ENCODE measurements around the gene APOA4. TPM values are rescaled to one million over a fixed set of nuclear protein-coding genes. Genes with fewer than 3 reads are reported as not detected.

The APOA4 gene
- total and polyA plus RNA-seq, 2 experiments from 2014 or later = not detected

DNA sequence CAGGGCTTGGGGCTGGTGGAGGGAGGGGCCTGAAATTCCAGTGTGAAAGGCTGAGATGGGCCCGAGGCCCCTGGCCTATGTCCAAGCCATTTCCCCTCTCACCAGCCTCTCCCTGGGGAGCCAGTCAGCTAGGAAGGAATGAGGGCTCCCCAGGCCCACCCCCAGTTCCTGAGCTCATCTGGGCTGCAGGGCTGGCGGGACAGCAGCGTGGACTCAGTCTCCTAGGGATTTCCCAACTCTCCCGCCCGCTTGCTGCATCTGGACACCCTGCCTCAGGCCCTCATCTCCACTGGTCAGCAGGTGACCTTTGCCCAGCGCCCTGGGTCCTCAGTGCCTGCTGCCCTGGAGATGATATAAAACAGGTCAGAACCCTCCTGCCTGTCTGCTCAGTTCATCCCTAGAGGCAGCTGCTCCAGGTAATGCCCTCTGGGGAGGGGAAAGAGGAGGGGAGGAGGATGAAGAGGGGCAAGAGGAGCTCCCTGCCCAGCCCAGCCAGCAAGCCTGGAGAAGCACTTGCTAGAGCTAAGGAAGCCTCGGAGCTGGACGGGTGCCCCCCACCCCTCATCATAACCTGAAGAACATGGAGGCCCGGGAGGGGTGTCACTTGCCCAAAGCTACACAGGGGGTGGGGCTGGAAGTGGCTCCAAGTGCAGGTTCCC lies 6.5 kb upstream of the APOA4 start, which contains the start of gene APOC3:
Gene APOC3 (plus strand): TSS at position 383 of the 659 bp plus-strand sequence. CDS start 676 bp downstream, outside the sequence.
- no peak within 1 kb of the TSS for H2AFZ ChIP-seq
- TF ChIP-seq, protein P1, sequence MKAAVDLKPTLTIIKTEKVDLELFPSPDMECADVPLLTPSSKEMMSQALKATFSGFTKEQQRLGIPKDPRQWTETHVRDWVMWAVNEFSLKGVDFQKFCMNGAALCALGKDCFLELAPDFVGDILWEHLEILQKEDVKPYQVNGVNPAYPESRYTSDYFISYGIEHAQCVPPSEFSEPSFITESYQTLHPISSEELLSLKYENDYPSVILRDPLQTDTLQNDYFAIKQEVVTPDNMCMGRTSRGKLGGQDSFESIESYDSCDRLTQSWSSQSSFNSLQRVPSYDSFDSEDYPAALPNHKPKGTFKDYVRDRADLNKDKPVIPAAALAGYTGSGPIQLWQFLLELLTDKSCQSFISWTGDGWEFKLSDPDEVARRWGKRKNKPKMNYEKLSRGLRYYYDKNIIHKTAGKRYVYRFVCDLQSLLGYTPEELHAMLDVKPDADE (IDR thresholded peaks at IDR 0.05) = no peak
- no peak for TF ChIP-seq POLR2AphosphoS5 (IDR thresholded peaks at IDR 0.05; ENCODE audit: low read depth)
- TF ChIP-seq, protein P2, sequence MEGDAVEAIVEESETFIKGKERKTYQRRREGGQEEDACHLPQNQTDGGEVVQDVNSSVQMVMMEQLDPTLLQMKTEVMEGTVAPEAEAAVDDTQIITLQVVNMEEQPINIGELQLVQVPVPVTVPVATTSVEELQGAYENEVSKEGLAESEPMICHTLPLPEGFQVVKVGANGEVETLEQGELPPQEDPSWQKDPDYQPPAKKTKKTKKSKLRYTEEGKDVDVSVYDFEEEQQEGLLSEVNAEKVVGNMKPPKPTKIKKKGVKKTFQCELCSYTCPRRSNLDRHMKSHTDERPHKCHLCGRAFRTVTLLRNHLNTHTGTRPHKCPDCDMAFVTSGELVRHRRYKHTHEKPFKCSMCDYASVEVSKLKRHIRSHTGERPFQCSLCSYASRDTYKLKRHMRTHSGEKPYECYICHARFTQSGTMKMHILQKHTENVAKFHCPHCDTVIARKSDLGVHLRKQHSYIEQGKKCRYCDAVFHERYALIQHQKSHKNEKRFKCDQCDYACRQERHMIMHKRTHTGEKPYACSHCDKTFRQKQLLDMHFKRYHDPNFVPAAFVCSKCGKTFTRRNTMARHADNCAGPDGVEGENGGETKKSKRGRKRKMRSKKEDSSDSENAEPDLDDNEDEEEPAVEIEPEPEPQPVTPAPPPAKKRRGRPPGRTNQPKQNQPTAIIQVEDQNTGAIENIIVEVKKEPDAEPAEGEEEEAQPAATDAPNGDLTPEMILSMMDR (conservative IDR thresholded peaks at IDR 0.05; ENCODE audit: low read depth in 2 of 2) = no peak
- TF ChIP-seq, protein P3, sequence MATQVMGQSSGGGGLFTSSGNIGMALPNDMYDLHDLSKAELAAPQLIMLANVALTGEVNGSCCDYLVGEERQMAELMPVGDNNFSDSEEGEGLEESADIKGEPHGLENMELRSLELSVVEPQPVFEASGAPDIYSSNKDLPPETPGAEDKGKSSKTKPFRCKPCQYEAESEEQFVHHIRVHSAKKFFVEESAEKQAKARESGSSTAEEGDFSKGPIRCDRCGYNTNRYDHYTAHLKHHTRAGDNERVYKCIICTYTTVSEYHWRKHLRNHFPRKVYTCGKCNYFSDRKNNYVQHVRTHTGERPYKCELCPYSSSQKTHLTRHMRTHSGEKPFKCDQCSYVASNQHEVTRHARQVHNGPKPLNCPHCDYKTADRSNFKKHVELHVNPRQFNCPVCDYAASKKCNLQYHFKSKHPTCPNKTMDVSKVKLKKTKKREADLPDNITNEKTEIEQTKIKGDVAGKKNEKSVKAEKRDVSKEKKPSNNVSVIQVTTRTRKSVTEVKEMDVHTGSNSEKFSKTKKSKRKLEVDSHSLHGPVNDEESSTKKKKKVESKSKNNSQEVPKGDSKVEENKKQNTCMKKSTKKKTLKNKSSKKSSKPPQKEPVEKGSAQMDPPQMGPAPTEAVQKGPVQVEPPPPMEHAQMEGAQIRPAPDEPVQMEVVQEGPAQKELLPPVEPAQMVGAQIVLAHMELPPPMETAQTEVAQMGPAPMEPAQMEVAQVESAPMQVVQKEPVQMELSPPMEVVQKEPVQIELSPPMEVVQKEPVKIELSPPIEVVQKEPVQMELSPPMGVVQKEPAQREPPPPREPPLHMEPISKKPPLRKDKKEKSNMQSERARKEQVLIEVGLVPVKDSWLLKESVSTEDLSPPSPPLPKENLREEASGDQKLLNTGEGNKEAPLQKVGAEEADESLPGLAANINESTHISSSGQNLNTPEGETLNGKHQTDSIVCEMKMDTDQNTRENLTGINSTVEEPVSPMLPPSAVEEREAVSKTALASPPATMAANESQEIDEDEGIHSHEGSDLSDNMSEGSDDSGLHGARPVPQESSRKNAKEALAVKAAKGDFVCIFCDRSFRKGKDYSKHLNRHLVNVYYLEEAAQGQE (IDR thresholded peaks at IDR 0.05; ENCODE audit: unreplicated experiment) = no peak
- no peak for TF ChIP-seq STAT1 (IDR thresholded peaks at IDR 0.05; ENCODE audit: unreplicated experiment)
- no peak for TF ChIP-seq EZH2 (IDR thresholded peaks at IDR 0.05; ENCODE audit: low read depth, unreplicated experiment)
- TF ChIP-seq, protein P4, sequence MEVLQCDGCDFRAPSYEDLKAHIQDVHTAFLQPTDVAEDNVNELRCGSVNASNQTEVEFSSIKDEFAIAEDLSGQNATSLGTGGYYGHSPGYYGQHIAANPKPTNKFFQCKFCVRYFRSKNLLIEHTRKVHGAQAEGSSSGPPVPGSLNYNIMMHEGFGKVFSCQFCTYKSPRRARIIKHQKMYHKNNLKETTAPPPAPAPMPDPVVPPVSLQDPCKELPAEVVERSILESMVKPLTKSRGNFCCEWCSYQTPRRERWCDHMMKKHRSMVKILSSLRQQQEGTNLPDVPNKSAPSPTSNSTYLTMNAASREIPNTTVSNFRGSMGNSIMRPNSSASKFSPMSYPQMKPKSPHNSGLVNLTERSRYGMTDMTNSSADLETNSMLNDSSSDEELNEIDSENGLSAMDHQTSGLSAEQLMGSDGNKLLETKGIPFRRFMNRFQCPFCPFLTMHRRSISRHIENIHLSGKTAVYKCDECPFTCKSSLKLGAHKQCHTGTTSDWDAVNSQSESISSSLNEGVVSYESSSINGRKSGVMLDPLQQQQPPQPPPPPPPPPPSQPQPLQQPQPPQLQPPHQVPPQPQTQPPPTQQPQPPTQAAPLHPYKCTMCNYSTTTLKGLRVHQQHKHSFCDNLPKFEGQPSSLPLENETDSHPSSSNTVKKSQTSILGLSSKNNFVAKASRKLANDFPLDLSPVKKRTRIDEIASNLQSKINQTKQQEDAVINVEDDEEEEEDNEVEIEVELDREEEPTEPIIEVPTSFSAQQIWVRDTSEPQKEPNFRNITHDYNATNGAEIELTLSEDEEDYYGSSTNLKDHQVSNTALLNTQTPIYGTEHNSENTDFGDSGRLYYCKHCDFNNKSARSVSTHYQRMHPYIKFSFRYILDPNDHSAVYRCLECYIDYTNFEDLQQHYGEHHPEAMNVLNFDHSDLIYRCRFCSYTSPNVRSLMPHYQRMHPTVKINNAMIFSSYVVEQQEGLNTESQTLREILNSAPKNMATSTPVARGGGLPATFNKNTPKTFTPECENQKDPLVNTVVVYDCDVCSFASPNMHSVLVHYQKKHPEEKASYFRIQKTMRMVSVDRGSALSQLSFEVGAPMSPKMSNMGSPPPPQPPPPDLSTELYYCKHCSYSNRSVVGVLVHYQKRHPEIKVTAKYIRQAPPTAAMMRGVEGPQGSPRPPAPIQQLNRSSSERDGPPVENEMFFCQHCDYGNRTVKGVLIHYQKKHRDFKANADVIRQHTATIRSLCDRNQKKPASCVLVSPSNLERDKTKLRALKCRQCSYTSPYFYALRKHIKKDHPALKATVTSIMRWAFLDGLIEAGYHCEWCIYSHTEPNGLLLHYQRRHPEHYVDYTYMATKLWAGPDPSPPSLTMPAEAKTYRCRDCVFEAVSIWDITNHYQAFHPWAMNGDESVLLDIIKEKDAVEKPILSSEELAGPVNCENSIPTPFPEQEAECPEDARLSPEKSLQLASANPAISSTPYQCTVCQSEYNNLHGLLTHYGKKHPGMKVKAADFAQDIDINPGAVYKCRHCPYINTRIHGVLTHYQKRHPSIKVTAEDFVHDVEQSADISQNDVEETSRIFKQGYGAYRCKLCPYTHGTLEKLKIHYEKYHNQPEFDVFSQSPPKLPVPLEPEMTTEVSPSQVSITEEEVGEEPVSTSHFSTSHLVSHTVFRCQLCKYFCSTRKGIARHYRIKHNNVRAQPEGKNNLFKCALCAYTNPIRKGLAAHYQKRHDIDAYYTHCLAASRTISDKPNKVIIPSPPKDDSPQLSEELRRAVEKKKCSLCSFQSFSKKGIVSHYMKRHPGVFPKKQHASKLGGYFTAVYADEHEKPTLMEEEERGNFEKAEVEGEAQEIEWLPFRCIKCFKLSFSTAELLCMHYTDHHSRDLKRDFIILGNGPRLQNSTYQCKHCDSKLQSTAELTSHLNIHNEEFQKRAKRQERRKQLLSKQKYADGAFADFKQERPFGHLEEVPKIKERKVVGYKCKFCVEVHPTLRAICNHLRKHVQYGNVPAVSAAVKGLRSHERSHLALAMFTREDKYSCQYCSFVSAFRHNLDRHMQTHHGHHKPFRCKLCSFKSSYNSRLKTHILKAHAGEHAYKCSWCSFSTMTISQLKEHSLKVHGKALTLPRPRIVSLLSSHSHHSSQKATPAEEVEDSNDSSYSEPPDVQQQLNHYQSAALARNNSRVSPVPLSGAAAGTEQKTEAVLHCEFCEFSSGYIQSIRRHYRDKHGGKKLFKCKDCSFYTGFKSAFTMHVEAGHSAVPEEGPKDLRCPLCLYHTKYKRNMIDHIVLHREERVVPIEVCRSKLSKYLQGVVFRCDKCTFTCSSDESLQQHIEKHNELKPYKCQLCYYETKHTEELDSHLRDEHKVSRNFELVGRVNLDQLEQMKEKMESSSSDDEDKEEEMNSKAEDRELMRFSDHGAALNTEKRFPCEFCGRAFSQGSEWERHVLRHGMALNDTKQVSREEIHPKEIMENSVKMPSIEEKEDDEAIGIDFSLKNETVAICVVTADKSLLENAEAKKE (CRISPR knock-in tag; IDR thresholded peaks at IDR 0.05) = no peak
- TF ChIP-seq NANOG (IDR thresholded peaks at IDR 0.05; ENCODE audit: borderline replicate concordance) = no peak
- no peak for TF ChIP-seq ZNF331 (CRISPR knock-in tag; IDR thresholded peaks at IDR 0.05; ENCODE audit: low read depth)
- no peak for TF ChIP-seq ZNF114 (CRISPR knock-in tag; IDR thresholded peaks at IDR 0.05)
- no peak for TF ChIP-seq JUNB (IDR thresholded peaks at IDR 0.05; ENCODE audit: unreplicated experiment)
- TF ChIP-seq EZH2phosphoT487 (IDR thresholded peaks at IDR 0.05; ENCODE audit: unreplicated experiment) = no peak
- TF ChIP-seq CREB1 (CRISPR knock-in tag; IDR thresholded peaks at IDR 0.05; ENCODE audit: low read depth) = no peak
- peaks cover under 1% of the 10 kb centered on the region for H3K4me1 Mint-ChIP-seq
- H3K27me3 Mint-ChIP-seq (ENCODE audit: insufficient read depth, low read depth, poor library complexity) = peaks cover 9% of the 10 kb centered on the region
- no peaks in the 10 kb centered on the region for H3K79me2 ChIP-seq (replicated peaks; ENCODE audit: insufficient read depth)
- DNase-seq (ENCODE audit: low spot score) (no peak), ATAC-seq (peak; percentile 23)
- H3F3A ChIP-seq (replicated peaks; ENCODE audit: low read depth) = no peaks in the 10 kb centered on the region
- H3K4me1 ChIP-seq (ENCODE audit: insufficient read depth) = no peaks in the 10 kb centered on the region
- no peaks in the 10 kb centered on the region for H3K9me2 ChIP-seq (ENCODE audit: insufficient read depth)
- H3K36me3 ChIP-seq (ENCODE audit: insufficient read depth) = no peaks in the 10 kb centered on the region
- no peak within 1 kb of the TSS for H3K4me3 ChIP-seq
- H3K27ac Mint-ChIP-seq = no peak within 1 kb of the TSS
- no peaks in the 10 kb centered on the region for H3K27me3 ChIP-seq (ENCODE audit: insufficient read depth)
- no peaks in the 10 kb centered on the region for H3K9me3 Mint-ChIP-seq
- H4K20me1 ChIP-seq (replicated peaks; ENCODE audit: insufficient read depth) = no peaks in the 10 kb centered on the region
- H3K4me3 Mint-ChIP-seq = no peak within 1 kb of the TSS
- H3K4me2 ChIP-seq = no peak within 1 kb of the TSS
- no peaks in the 10 kb centered on the region for H3K36me3 Mint-ChIP-seq (ENCODE audit: low read depth)
- no peak within 1 kb of the TSS for H3K27ac ChIP-seq (ENCODE audit: low read depth)
